ENCODE results near the gene SAFB.
"Not testable (repeated sequence)": the region's sequence is repeated elsewhere in the genome, so short reads cannot be mapped to it uniquely, and the experiment has no call there.

SAFB gene

GRCh38 chr19:5683177-5683886, 60.4 kb downstream of the SAFB start:
- no peak for DNase-seq

DNA sequence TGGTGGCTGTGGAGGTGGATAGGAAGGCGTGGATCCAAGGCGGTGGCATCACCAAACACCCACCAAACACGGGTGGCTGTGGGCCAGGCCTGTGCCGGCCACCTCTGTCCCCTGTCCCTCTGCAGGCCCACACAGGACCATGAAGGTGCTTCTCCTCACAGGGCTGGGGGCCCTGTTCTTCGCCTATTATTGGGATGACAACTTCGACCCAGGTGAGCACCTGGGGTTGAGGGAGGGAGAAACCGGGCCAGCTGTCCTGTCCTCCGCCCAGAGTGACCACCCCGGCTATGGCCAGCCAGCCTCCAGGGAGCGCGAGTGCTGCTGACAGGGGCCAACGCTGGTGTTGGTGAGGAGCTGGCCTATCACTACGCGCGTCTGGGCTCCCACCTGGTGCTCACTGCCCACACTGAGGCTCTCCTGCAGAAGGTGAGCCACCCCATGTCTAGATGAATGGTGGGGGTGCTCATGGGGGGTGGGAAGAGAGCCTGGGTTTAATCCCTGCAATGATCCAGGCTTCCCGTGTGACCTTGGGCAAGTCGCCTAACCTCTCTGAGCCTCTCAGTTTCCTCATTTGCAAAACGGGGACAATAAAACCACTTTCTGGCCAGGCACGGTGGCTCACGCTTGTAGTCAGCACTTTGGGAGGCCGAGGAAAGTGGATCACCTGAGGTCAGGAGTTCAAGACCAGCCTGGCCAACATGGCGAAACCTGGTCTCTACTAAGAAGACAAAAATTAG, 62.0 kb downstream of the SAFB start:
- DNase-seq = no peak

DNA sequence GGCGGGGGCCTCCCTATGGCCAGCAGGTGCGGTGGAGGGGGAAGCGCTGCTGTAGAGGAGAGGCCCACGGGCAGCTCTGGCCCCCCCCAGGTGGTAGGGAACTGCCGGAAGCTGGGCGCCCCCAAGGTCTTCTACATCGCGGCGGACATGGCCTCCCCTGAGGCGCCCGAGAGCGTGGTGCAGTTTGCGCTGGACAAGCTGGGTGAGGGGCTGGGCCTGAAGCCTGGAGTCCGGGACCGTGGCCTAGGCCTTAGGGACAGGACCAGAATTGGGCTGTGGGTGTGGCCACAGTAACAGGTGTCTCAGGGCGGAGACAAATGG, 63.4 kb downstream of the SAFB start:
- DNase-seq = no peak

GRCh38 chr19:5686647-5687359, 63.9 kb downstream of the SAFB start:
- DNase-seq = peak; percentile 31 to 94 (median 83)

- DNase-seq = no peak
These were observed 64.7 kb downstream of the SAFB start for GRCh38 chr19:5687360-5688198.

- not testable (repeated sequence) for DNase-seq
These were observed 65.5 kb downstream of the SAFB start for GRCh38 chr19:5688262-5688881.

- DNase-seq = peak; percentile 81 to 99 (median 93)
These were observed 67.5 kb downstream of the SAFB start, which contains the start of gene RPL36 for GRCh38 chr19:5690125-5690954. Gene RPL36 (plus strand): TSS chr19:5690295. CDS start chr19:5690508, 213 bp downstream.

GRCh38 chr19:5690955-5691821, 68.3 kb downstream of the SAFB start:
- peak in 22 of 56 donors; percentile 12 to 52 (median 36) for DNase-seq

DNA sequence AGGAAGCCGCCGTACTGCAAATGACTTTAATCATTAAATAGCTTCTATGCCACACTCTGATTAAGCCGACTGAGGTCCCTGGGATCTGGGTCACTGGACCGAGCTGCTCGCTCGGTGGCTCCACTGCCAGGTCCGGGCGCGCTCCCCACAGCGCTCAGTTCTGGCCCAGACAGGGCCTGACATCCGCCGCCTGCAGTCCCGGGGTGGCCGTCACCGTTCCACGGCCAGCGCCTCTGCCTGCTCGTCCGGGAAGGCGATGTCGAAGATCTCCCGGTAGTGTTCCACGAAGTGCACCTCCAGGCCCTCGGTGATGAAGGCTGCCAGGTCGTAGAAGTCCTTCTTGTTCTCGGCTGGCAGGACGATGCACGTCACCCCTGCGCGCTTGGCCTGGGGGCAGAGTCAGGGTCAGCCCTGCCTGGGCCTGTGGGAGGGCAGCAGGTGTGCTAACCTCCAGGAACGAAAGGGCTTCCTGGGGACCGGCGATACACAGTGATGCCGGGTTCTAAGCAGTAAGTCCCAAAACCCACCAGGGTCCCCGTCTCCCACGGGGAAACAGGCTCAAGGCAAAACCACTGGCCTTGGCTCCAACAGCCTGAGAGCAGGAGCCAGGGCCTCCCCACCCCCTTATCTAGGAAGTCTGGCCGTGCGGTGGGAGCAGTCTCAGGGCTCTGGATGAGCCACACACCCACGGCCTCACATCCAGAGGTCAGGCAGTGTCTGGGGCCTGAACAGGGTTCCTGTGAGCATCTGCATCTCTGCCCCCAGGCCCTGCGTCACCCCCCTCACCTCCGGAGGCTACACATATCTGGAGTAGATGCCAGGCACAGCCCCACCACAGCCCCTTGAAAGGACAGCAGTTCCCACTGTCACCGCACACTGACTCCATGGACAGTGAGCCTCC, 69.2 kb downstream of the SAFB start:
- peak in 2 of 56 donors; percentile 34 to 35 for DNase-seq

DNA sequence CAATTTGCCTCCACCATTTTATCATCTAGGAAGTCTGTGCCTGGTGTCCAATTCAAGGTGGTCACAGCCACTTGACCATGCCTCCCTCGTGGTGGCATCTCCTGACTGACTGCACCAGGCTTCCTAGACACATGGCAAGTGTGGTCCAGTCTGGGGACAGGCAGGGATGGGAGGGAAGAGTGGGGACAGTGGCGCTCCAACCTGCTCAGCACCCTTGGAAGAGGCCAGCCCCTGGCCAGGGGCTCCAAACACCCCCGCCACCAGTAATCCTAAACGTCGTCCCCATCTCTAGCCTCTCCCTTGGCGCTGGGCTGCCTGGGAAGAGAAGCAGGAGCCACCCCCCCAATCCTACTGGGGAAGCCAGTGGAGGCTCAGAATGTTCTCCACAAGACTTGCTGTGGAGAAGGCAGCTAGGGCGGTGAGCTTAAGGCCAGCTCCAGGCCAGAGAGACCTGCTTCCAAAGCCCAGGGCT, 69.9 kb downstream of the SAFB start:
- DNase-seq = no peak

- DNase-seq = no peak
These were observed 70.6 kb downstream of the SAFB start for GRCh38 chr19:5693195-5694166.

DNA sequence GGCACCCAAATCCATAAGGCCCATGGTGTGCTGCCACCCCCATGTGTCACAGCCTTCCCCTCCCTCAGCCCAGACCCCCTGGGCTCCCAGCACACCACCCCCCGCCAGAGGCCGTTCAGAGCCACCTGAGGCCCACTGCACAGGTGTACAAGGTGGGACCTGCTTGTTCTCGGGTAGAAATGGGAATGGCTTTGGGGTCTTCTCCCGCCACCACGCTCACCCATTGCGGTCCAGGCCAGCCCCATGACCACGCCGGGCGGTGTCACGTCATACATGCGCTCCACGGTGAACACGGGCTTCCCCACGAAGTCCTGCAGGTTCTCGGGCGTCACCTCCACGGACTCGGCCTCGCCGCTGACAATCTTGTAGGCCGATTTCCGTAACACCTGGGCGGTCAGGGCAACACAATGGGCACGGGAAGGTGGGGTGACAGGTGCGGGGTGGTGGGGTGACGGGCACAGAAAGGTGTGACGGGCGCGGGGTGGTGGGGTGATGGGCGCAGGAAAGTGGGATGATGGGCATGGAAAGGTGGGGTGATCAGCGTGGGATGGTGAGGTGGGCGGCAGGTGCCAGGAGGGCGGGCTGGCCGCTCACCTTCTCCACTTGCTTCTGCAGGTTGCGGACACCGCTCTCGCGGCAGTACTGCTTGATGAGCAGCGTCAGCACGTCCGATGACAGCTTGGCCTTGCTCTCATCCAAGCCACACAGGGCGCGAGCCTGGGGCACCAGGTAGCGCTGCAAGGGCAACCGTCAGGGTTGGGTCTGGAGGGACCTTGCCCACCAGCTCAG, 71.5 kb downstream of the SAFB start:
- no peak for DNase-seq

DNA sequence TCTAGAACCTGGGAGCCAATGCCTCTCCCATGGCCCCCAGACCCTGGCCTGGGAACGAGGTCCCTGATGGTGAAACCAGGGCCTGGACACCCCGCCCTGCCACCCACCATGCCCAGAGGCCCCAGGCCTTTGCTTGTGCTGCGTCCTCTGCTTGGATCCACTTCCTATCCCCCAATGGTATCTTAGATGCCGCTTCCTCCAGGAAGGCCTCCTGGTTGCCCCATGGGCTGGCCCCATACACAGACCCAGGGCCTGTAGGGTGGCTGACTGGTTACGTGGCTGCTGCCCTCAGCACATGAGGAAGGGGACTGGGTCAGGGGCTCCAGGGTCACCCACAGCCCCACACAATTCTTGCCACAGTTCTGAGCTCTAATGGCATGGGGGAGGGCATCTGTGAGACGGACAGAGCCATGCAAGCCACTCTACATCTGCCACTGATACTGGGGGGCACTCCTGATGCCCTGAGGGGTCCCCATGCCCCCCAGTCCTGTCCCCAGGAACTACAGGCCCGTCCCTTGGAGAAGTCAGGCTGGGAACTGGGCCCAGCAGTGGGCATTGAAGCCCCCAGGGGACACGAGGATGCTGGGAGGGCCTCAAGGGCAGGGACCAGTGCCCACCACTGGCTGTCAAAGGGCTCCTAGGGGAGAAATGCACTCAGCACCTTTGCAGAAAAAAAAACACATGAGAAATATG, 72.2 kb downstream of the SAFB start:
- DNase-seq = no peak

DNA sequence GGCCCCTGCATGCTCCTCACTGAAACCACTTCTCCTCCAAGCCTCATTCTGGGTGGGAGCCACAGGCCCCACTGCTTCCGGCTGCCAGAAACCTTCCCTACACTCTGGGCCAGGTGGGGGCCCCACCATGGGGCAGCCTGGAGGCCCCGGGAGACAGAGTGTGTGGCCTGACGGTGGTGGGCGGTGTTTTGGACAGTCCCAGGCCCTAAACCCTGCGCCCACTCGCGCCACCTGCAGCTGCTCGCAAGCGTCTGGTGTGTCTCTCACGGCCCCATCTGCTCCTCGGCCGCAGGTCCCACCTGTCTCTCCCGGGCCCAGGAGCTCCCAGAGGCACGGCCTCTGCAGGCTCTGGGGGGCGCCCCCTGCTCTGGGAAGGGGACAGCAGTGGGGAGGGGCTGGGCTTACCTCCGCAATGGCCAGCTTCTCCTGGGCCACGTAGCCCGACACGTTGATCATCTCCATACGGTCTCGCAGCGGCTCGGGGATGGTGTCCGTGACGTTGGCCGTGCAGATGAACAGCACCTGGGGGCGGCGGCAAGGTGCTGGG, 72.8 kb downstream of the SAFB start:
- no peak for DNase-seq

All from amygdala (tissue), 56 donors.